Measurements from ENCODE around the gene SCO1.
A peak's percentile ranks its signal among the peaks of the same experiment; 100 is the strongest.
"Not testable (repeated sequence)": the region's sequence is repeated elsewhere in the genome, so short reads cannot be mapped to it uniquely, and the experiment has no call there.

The SCO1 gene

GRCh38 chr17:10733666-10734065 is 36.3 kb upstream of the SCO1 start:
- no peak for DNase-seq (ENCODE audit: extremely low read depth, low read depth)
- TF ChIP-seq CTCF (IDR thresholded peaks at IDR 0.05; ENCODE audit: low read depth, low read length), result no peak

- DNase-seq (ENCODE audit: extremely low read depth, low read depth), result not testable (repeated sequence)
Measured at GRCh38 chr17:10732121-10732520, 34.8 kb upstream of the SCO1 start.

- no peak for DNase-seq (ENCODE audit: extremely low read depth, low read depth)
- no peak for TF ChIP-seq CTCF (IDR thresholded peaks at IDR 0.05; ENCODE audit: low read depth, low read length)
Measured at GRCh38 chr17:10731408-10731879, 34.1 kb upstream of the SCO1 start.

GRCh38 chr17:10730247-10730646 is 32.9 kb upstream of the SCO1 start:
- not testable (repeated sequence) for DNase-seq (ENCODE audit: extremely low read depth, low read depth)

GRCh38 chr17:10729334-10730193 is 32.2 kb upstream of the SCO1 start, which contains the start of gene TMEM220:
TMEM220 (minus strand) TSS chr17:10730023; CDS start chr17:10729851, 172 bp downstream.
- no peak for TF ChIP-seq CTCF (IDR thresholded peaks at IDR 0.05; ENCODE audit: low read depth, low read length)
- peak; percentile 37 for DNase-seq (ENCODE audit: extremely low read depth, low read depth)

GRCh38 chr17:10728331-10728892 is 31.1 kb upstream of the SCO1 start:
- DNase-seq (ENCODE audit: extremely low read depth, low read depth), result no peak
- no peak for TF ChIP-seq CTCF (IDR thresholded peaks at IDR 0.05; ENCODE audit: low read depth, low read length)

GRCh38 chr17:10727192-10727591 is 29.9 kb upstream of the SCO1 start:
- TF ChIP-seq CTCF (IDR thresholded peaks at IDR 0.05; ENCODE audit: low read depth, low read length), result no peak
- DNase-seq (ENCODE audit: extremely low read depth, low read depth), result no peak

- TF ChIP-seq CTCF (IDR thresholded peaks at IDR 0.05; ENCODE audit: low read depth, low read length), result no peak
- no peak for DNase-seq (ENCODE audit: extremely low read depth, low read depth)
Measured at GRCh38 chr17:10726196-10726595, 28.9 kb upstream of the SCO1 start.

Measured in AG09319 (cell line).